Endothelial cell of umbilical vein (primary cell): ENCODE data around the gene CPNE2. TPM values are rescaled to one million over a fixed set of nuclear protein-coding genes. Genes with fewer than 3 reads are reported as not detected.

Experiments
- BruUV-seq: library from RNA; stranded (reverse); fragments of 400-500 nt; replicated peaks from 2 replicates; lab custom pipeline; 2021; lab: Mats Ljungman, UMichigan
- CTCF ChIA-PET: fragments of 300-600, 350-600 bp; sonication (Branson Sonifier 250); formaldehyde crosslinking; loops from one replicate; lab custom pipeline; 2021; ENCODE audit warnings: antibody characterized with exemption, inconsistent platforms; lab: Charles Lee
- POLR2A ChIA-PET: fragments of 300-600, 350-600 bp; sonication (Branson Sonifier 250); formaldehyde crosslinking; loops from one replicate; lab custom pipeline; 2021; ENCODE audit warnings: antibody characterized with exemption, inconsistent platforms; lab: Charles Lee
- DNase-seq: peaks from one replicate; pipeline ENCODE4 v3.0.0-alpha.2; 2011; ENCODE audit warnings: low read depth, low spot score
- FAIRE-seq: peaks from 2 replicates; lab custom pipeline; 2011; peaks lifted over from hg19 to GRCh38; lab: Jason Lieb, UNC
- H2AFZ ChIP-seq: 2 replicates; pipeline ENCODE4 v1.6.0; 2012; ENCODE audit warnings: low read depth, low read length, control low read depth, inconsistent platforms
- H3K27ac ChIP-seq: 2 replicates; pipeline ENCODE4 v1.5.1; 2011; ENCODE audit warnings: low read depth, mild to moderate bottlenecking, control low read depth, low read length, moderate library complexity; ENCODE audit not compliant: insufficient read depth
- H3K27me3 ChIP-seq, 2 experiments: 2 replicates each; pipeline versions ENCODE4 v1.6.0 to v1.6.1; 2011; ENCODE audit warnings: low read length in 2 of 2, mixed read lengths in 1 of 2; ENCODE audit not compliant: control insufficient read depth in 2 of 2, insufficient read depth in 2 of 2
- H3K36me3 ChIP-seq, 2 experiments: 2 replicates in 1 of 2; 3 replicates in 1 of 2; pipeline ENCODE4 v1.5.1; 2011; ENCODE audit warnings: low read length in 2 of 2, mild to moderate bottlenecking in 1 of 2, moderate library complexity in 1 of 2; ENCODE audit not compliant: control insufficient read depth in 2 of 2, insufficient read depth in 2 of 2; ENCODE audit errors: extremely low read depth in 1 of 2
- H3K4me1 ChIP-seq: 3 replicates; pipeline ENCODE4 v1.5.1; 2011; ENCODE audit warnings: mild to moderate bottlenecking, low read length; ENCODE audit not compliant: control insufficient read depth, insufficient read depth; ENCODE audit errors: extremely low read depth
- H3K4me2 ChIP-seq: 2 replicates; pipeline ENCODE4 v1.6.1; 2011; ENCODE audit warnings: low read length, control low read depth, mixed read lengths; ENCODE audit not compliant: insufficient read depth
- H3K4me3 ChIP-seq, 3 experiments: fragments of 200-600 bp in 1 of 3; sonication (generic), shearing (Covaris generic) in 1 of 3; replicated peaks in 1 of 3; 2 replicates each; pipeline ENCODE4 v1.5.1; 2011 to 2016; ENCODE audit warnings: control low read depth in 3 of 3, low read length in 3 of 3, mild to moderate bottlenecking in 2 of 3, inconsistent platforms in 1 of 3, low read depth in 1 of 3, moderate library complexity in 1 of 3; ENCODE audit not compliant: insufficient read depth in 1 of 3
- H3K79me2 ChIP-seq: 2 replicates; pipeline ENCODE4 v1.6.0; 2012; ENCODE audit warnings: low read length, inconsistent platforms; ENCODE audit not compliant: control insufficient read depth, insufficient read depth
- H3K9ac ChIP-seq: replicated peaks from 2 replicates; pipeline ENCODE3; 2011; ENCODE audit warnings: low read length, control low read depth; ENCODE audit not compliant: insufficient read depth; ENCODE audit errors: extremely low read depth
- H3K9me1 ChIP-seq: replicated peaks from 3 replicates; pipeline ENCODE4 v1.6.0; 2011; ENCODE audit warnings: mild to moderate bottlenecking, low read length; ENCODE audit not compliant: control insufficient read depth, insufficient read depth; ENCODE audit errors: extremely low read depth
- H3K9me3 ChIP-seq: replicated peaks from 2 replicates; pipeline ENCODE4 v1.5.1; 2012; ENCODE audit warnings: low read length, inconsistent platforms; ENCODE audit not compliant: control insufficient read depth, insufficient read depth
- H4K20me1 ChIP-seq: replicated peaks from 2 replicates; pipeline ENCODE3; 2011; ENCODE audit warnings: mild to moderate bottlenecking, low read length; ENCODE audit not compliant: control insufficient read depth, insufficient read depth; ENCODE audit errors: extremely low read depth
- CTCF ChIP-seq, 2 donors: IDR thresholded peaks; 1 replicate in 1 of 2; 2 replicates in 1 of 2; pipeline ENCODE4 v1.5.1; 2011; ENCODE audit warnings: low read length in 2 of 2, mild to moderate bottlenecking in 2 of 2, moderate library complexity in 2 of 2, control low read depth in 1 of 2, inconsistent platforms in 1 of 2, low read depth in 1 of 2; ENCODE audit not compliant: insufficient read depth in 1 of 2; ENCODE audit errors: extremely low read depth in 1 of 2
- JUN ChIP-seq: IDR thresholded peaks from 2 replicates; pipeline ENCODE4 v1.6.1; 2011; ENCODE audit warnings: borderline replicate concordance, low read depth; ENCODE audit not compliant: insufficient read length, insufficient read depth
- dilution Hi-C: fragments of 300-500 bp; cut with MboI; formaldehyde crosslinking; loops from one replicate; pipeline ENCODE4 v1.15.0; 2019; ENCODE audit warnings: low sequenced_read_pairs; ENCODE audit not compliant: extremely low pct_ligation_motif_present
- intact Hi-C: fragments of 100-400 bp; cut with micrococcal nuclease; formaldehyde crosslinking; loops from one replicate; pipeline ENCODE4 v1.10.0; 2022
- polyA plus RNA-seq, 4 experiments: library from polyadenylated mRNA; depleted of rRNA in 3 of 4; stranded (reverse) in 3 of 4; unstranded in 1 of 4; fragments of >200 nt; gene quantifications; 2 replicates each; pipeline versions ENCODE4 v1.2.1 to v1.2.3, GENCODE V29; 2011 to 2012; ENCODE audit warnings: missing spikeins in 1 of 4
- total RNA-seq: library from RNA; stranded (reverse); gene quantifications from 2 replicates; pipeline ENCODE4 v1.2.3, GENCODE V29; 2021
- TF ChIP-seq, protein P1 (sequence below): IDR thresholded peaks from 2 replicates; pipeline ENCODE4 v1.6.1; 2011; ENCODE audit not compliant: insufficient read depth, insufficient read length

Gene CPNE2
- total and polyA plus RNA-seq, 2 donors (not counting 3 experiments of a cell fraction or from before 2014, with no cell fraction given): 91.9 to 187 TPM

- H4K20me1 ChIP-seq: no peaks in the 10 kb centered on the region
- H3K4me3 ChIP-seq: peak overlapping the region in 2 of 3 experiments; percentile 64 to 86
- dilution Hi-C loops (no loop called here), intact Hi-C loops (loop anchor here (1.0 to 2.0 kb wide), 3 partner anchors 53 to 93 kb away; partner anchors contain the start of genes PSME3IP1 and RSPRY1)
- H3K79me2 ChIP-seq: peaks cover 12% of the 10 kb centered on the region
- H3K9ac ChIP-seq: no peak overlapping the region
- H3K4me2 ChIP-seq: peak overlapping the region; percentile 33
- no peak overlapping the region for H2AFZ ChIP-seq
- no peaks in the 10 kb centered on the region for H3K27me3 ChIP-seq
- CTCF ChIA-PET: interaction anchor here (0.6 to 3.6 kb wide), 24 partner anchors 9 to 206 kb away, joined by 3 to 71 read pairs (median 9); no protein-coding TSS in a partner anchor
- no peaks in the 10 kb centered on the region for H3K36me3 ChIP-seq
- no peaks in the 10 kb centered on the region for H3K9me1 ChIP-seq
- POLR2A ChIA-PET: interaction anchor here (0.7 kb wide), 1 partner anchor 17 kb away, joined by 7 read pairs; no protein-coding TSS in a partner anchor
- DNase-seq (no peak), FAIRE-seq (no peak)
- peaks cover 21% of the 10 kb centered on the region for H3K4me1 ChIP-seq
- TF ChIP-seq, protein P1, sequence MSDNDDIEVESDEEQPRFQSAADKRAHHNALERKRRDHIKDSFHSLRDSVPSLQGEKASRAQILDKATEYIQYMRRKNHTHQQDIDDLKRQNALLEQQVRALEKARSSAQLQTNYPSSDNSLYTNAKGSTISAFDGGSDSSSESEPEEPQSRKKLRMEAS: no peak
- no peak overlapping the region for H3K27ac ChIP-seq
- TSS peak; percentile 16 for BruUV-seq
- no peaks in the 10 kb centered on the region for H3K9me3 ChIP-seq
Observed at GRCh38 chr16:57093666-57094564, 1.5 kb downstream of the CPNE2 start.

GRCh38 chr16:57094911-57095310, 2.5 kb downstream of the CPNE2 start:
- H3K9ac ChIP-seq: no peak overlapping the region
- TF ChIP-seq JUN (no peak), CTCF (IDR thresholded peaks at IDR 0.05; ENCODE audit: extremely low read depth in 1 of 2, insufficient read depth in 1 of 2, low read depth in 1 of 2, low read length in 2 of 2) (no peak)
- no peak overlapping the region for H3K27ac ChIP-seq
- peaks cover 21% of the 10 kb centered on the region for H3K4me1 ChIP-seq
- POLR2A ChIA-PET: interaction anchor here (0.6 kb wide), 1 partner anchor 13 kb away, joined by 9 read pairs; no protein-coding TSS in a partner anchor
- DNase-seq (no peak), FAIRE-seq (no peak)
- no peak overlapping the region for H2AFZ ChIP-seq
- H3K4me3 ChIP-seq: no peak overlapping the region
- no peaks in the 10 kb centered on the region for H3K9me1 ChIP-seq
- no peaks in the 10 kb centered on the region for H3K36me3 ChIP-seq
- no peaks in the 10 kb centered on the region for H4K20me1 ChIP-seq
- peaks cover 12% of the 10 kb centered on the region for H3K79me2 ChIP-seq
- no peaks in the 10 kb centered on the region for H3K27me3 ChIP-seq
- dilution Hi-C loops (no loop called here), intact Hi-C loops (no loop called here)
- CTCF ChIA-PET: interaction anchor here (0.7 kb wide), 1 partner anchor 11 kb away, joined by 3 read pairs; no protein-coding TSS in a partner anchor
- no TSS peak for BruUV-seq
- H3K4me2 ChIP-seq: no peak overlapping the region
- no peaks in the 10 kb centered on the region for H3K9me3 ChIP-seq
